Vagina (tissue), 2 donors: ENCODE results near the gene MYO10. TPM values are rescaled to one million over a fixed set of nuclear protein-coding genes. Genes with fewer than 3 reads are reported as not detected.

Experiments used
- DNase-seq, 2 donors: peaks; one replicate each; pipeline ENCODE4 v3.0.0-alpha.2; 2017; ENCODE audit errors: extremely low spot score in 2 of 2
- H3K27ac ChIP-seq: fragments of 200-600 bp; sonication (generic); one replicate; pipeline ENCODE4 v1.5.1; 2019
- H3K27me3 ChIP-seq: fragments of 200-600 bp; sonication (generic); one replicate; pipeline ENCODE4 v1.5.1; 2019
- H3K36me3 ChIP-seq, 2 donors: fragments of 200-600 bp; sonication (generic); one replicate each; pipeline ENCODE4 v1.5.1; 2017 to 2019
- H3K4me1 ChIP-seq: fragments of 200-600 bp; sonication (generic); one replicate; pipeline ENCODE4 v1.5.1; 2019
- H3K4me3 ChIP-seq, 2 donors: fragments of 200-600 bp; sonication (generic); 1 replicate in 1 of 2; 2 replicates in 1 of 2; pipeline ENCODE4 v1.5.1; 2016 to 2019
- H3K9me3 ChIP-seq: fragments of 200-600 bp; sonication (generic); one replicate; pipeline ENCODE4 v1.5.1; 2019
- POLR2A ChIP-seq, 2 donors: fragments of 450-650 bp; IDR thresholded peaks; one replicate each; pipeline ENCODE4 v1.6.1; 2017; ENCODE audit warnings: antibody characterized with exemption in 2 of 2, mild to moderate bottlenecking in 2 of 2, moderate library complexity in 2 of 2
- POLR2AphosphoS5 ChIP-seq, 2 donors: sonication (generic); formaldehyde crosslinking; IDR thresholded peaks; one replicate each; pipeline ENCODE4 v1.9.0; 2017; ENCODE audit warnings: antibody characterized with exemption in 2 of 2, mild to moderate bottlenecking in 2 of 2, low read depth in 1 of 2; ENCODE audit not compliant: insufficient read depth in 1 of 2
- intact Hi-C: fragments of 100-400 bp; cut with DNase I; formaldehyde crosslinking; loops from one replicate; pipeline ENCODE4 v1.15.1; 2023
- total RNA-seq: library from RNA; depleted of rRNA; stranded (reverse); fragments of >200 nt; gene quantifications from one replicate; pipeline ENCODE4 v1.2.3, GENCODE V29; 2016
- TF ChIP-seq, protein P1 (sequence below), 3 experiments: fragments of 450-650 bp in 2 of 3; fragments of 200-600 bp in 1 of 3; sonication (generic) in 1 of 3; IDR thresholded peaks; one replicate each; pipeline ENCODE4 v1.5.1; 2017 to 2019; ENCODE audit warnings: antibody characterized with exemption in 3 of 3, mild to moderate bottlenecking in 2 of 3, moderate library complexity in 2 of 3

The MYO10 gene
- total RNA-seq, 1 donor from 2014 or later: 22.1 TPM

GRCh38 chr5:16886366-16886736 is 49.7 kb downstream of the MYO10 start:
- no peak overlapping the region for H3K4me3 ChIP-seq
- DNase-seq: no peak
- H3K27ac ChIP-seq: peak overlapping the region; percentile 71
- H3K27me3 ChIP-seq: no peaks in the 10 kb centered on the region
- intact Hi-C loops: no loop called here
- no peaks in the 10 kb centered on the region for H3K36me3 ChIP-seq
- H3K4me1 ChIP-seq: peaks cover 47% of the 10 kb centered on the region
- H3K9me3 ChIP-seq: no peaks in the 10 kb centered on the region
- TF ChIP-seq, protein P1, sequence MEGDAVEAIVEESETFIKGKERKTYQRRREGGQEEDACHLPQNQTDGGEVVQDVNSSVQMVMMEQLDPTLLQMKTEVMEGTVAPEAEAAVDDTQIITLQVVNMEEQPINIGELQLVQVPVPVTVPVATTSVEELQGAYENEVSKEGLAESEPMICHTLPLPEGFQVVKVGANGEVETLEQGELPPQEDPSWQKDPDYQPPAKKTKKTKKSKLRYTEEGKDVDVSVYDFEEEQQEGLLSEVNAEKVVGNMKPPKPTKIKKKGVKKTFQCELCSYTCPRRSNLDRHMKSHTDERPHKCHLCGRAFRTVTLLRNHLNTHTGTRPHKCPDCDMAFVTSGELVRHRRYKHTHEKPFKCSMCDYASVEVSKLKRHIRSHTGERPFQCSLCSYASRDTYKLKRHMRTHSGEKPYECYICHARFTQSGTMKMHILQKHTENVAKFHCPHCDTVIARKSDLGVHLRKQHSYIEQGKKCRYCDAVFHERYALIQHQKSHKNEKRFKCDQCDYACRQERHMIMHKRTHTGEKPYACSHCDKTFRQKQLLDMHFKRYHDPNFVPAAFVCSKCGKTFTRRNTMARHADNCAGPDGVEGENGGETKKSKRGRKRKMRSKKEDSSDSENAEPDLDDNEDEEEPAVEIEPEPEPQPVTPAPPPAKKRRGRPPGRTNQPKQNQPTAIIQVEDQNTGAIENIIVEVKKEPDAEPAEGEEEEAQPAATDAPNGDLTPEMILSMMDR (IDR thresholded peaks at IDR 0.05): no peak
- peak in 1 of 2 donors; percentile 64 for TF ChIP-seq POLR2AphosphoS5 (IDR thresholded peaks at IDR 0.05; ENCODE audit: insufficient read depth in 1 of 2, low read depth in 1 of 2)

DNA sequence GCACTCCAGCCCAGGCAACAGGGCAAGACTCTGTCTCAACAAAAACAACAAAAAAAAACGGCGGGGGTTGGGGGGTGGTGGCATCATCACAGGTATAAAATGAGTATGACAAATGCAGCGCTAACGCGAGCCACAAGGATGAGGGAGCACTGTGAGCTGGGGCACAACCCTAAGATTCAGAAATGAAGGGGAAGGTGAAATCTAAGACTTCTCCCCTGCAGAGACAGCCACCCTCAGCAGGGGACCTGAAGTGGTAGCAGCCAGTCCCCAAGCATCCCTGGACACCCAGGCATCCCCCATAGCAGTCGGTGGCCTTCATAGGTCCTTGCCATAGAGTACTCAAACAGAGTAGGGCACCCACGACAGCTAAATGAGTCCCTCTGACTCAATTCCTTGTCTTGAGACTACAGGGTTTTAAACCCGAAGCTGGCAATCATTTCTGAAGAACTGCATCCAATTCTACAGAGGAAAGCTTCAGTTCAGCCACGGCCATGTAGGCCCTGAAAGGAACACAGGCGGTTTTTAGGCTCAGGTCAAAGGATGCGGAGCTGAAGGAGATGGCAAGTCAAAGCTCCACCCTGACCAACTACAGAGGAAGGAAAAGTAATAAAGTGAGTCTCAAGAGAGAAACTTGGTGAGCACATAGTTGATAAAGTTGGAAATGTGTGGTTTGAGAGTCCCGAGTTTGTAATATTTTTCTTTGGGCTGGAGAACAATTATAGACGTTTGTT is 50.3 kb downstream of the MYO10 start:
- peaks cover 47% of the 10 kb centered on the region for H3K4me1 ChIP-seq
- intact Hi-C loops: no loop called here
- DNase-seq: no peak
- no peaks in the 10 kb centered on the region for H3K36me3 ChIP-seq
- no peak for TF ChIP-seq POLR2A (IDR thresholded peaks at IDR 0.05)
- TF ChIP-seq, protein P1 (IDR thresholded peaks at IDR 0.05): no peak
- TF ChIP-seq POLR2AphosphoS5 (IDR thresholded peaks at IDR 0.05; ENCODE audit: insufficient read depth in 1 of 2, low read depth in 1 of 2): no peak
- H3K9me3 ChIP-seq: no peaks in the 10 kb centered on the region
- H3K4me3 ChIP-seq: no peak overlapping the region
- peak overlapping the region; percentile 71 for H3K27ac ChIP-seq
- no peaks in the 10 kb centered on the region for H3K27me3 ChIP-seq

- TF ChIP-seq POLR2A (IDR thresholded peaks at IDR 0.05) (no peak), POLR2AphosphoS5 (IDR thresholded peaks at IDR 0.05; ENCODE audit: insufficient read depth in 1 of 2, low read depth in 1 of 2) (no peak)
- TF ChIP-seq, protein P1 (IDR thresholded peaks at IDR 0.05): no peak
- H3K27ac ChIP-seq: peak overlapping the region; percentile 44
These were observed 51.5 kb downstream of the MYO10 start for GRCh38 chr5:16884595-16884994.

DNA sequence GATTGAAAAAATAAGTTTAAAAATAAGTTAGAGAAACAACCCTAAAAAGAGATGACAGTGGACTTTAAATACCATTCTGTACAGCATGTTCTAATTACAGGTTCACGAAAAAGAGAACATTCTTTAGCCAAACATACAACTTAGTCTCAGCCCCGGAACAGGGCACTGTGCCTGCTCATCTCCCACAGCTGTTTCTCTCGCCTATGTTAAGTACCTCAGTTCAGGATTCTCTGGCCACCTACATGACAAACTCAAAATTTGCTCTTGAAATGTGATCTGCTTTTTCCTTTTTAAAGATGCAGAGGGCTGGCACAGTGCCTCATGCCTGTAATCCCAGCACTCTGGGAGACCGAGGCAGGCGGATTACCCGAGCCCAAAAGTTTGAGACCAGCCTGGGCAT is 52.3 kb downstream of the MYO10 start:
- Histone ChIP-seq H3K4me1 (peaks cover 38% of the 10 kb centered on the region), H3K27ac (no peak overlapping the region), H3K4me3 (no peak overlapping the region), H3K9me3 (no peaks in the 10 kb centered on the region), H3K36me3 (no peaks in the 10 kb centered on the region), H3K27me3 (no peaks in the 10 kb centered on the region)
- DNase-seq: no peak
- TF ChIP-seq POLR2AphosphoS5 (IDR thresholded peaks at IDR 0.05; ENCODE audit: insufficient read depth in 1 of 2, low read depth in 1 of 2): no peak
- TF ChIP-seq, protein P1 (IDR thresholded peaks at IDR 0.05): no peak
- TF ChIP-seq POLR2A (IDR thresholded peaks at IDR 0.05): no peak
- intact Hi-C loops: no loop called here

More at GRCh38 chr5:16884595-16884994, 51.5 kb downstream of the MYO10 start:
- DNase-seq: no peak
- peaks cover 46% of the 10 kb centered on the region for H3K4me1 ChIP-seq
- H3K36me3 ChIP-seq: no peaks in the 10 kb centered on the region
- H3K4me3 ChIP-seq: no peak overlapping the region
- intact Hi-C loops: no loop called here
- H3K9me3 ChIP-seq: no peaks in the 10 kb centered on the region
- H3K27me3 ChIP-seq: no peaks in the 10 kb centered on the region

DNA sequence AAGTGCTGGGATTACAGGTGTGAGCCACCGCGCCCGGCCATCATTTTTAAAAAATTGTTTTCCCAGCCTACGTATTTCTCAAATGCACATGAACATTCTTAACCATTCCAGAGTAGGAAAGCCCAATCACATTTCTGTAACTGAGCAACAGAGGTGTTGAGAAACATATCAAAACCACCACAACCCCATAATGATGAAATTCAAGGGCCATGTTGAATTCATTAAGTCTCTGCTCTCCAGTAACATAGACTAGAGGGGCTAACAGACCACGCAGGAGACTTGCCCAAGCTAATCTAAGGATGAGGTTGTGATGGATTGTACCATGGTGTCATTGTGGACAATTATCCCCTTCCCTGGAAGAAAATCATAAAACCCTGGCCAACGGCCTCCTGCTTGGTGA is 52.9 kb downstream of the MYO10 start:
- H3K27me3 ChIP-seq: no peaks in the 10 kb centered on the region
- TF ChIP-seq, protein P1 (IDR thresholded peaks at IDR 0.05): no peak
- TF ChIP-seq POLR2AphosphoS5 (IDR thresholded peaks at IDR 0.05; ENCODE audit: insufficient read depth in 1 of 2, low read depth in 1 of 2) (no peak), POLR2A (IDR thresholded peaks at IDR 0.05) (no peak)
- H3K27ac ChIP-seq: no peak overlapping the region
- no peak for DNase-seq
- intact Hi-C loops: no loop called here
- H3K4me1 ChIP-seq: peaks cover 32% of the 10 kb centered on the region
- H3K9me3 ChIP-seq: no peaks in the 10 kb centered on the region
- H3K4me3 ChIP-seq: no peak overlapping the region
- no peaks in the 10 kb centered on the region for H3K36me3 ChIP-seq
